Hepatocyte (in vitro differentiated cells): ENCODE results near the gene ARIH1. TPM values are rescaled to one million over a fixed set of nuclear protein-coding genes. Genes with fewer than 3 reads are reported as not detected.

ENCODE experiments used
- DNase-seq: peaks from one replicate; pipeline ENCODE4 v3.0.0-alpha.2; 2016; ENCODE audit warnings: low spot score
- H2AFZ ChIP-seq: fragments of 200-600 bp; sonication (generic); 2 replicates; pipeline ENCODE4 v1.6.0; 2016; ENCODE audit warnings: antibody characterized with exemption, mild to moderate bottlenecking
- H3K27ac ChIP-seq: fragments of 200-600 bp; sonication (generic); 2 replicates; pipeline ENCODE4 v1.5.1; 2016; ENCODE audit warnings: mild to moderate bottlenecking
- H3K27me3 ChIP-seq: fragments of 200-600 bp; sonication (generic); 2 replicates; pipeline ENCODE4 v1.6.1; 2016
- H3K36me3 ChIP-seq: fragments of 200-600 bp; sonication (generic); replicated peaks from 2 replicates; pipeline ENCODE4 v1.5.1; 2016; ENCODE audit warnings: low read depth; ENCODE audit not compliant: insufficient read depth
- H3K4me1 ChIP-seq: fragments of 200-600 bp; sonication (generic); 2 replicates; pipeline ENCODE4 v1.5.1; 2016; ENCODE audit warnings: mild to moderate bottlenecking, moderate library complexity; ENCODE audit not compliant: insufficient read depth
- H3K4me2 ChIP-seq: fragments of 200-600 bp; sonication (generic); 2 replicates; pipeline ENCODE4 v1.6.0; 2016
- H3K4me3 ChIP-seq: fragments of 200-600 bp; sonication (generic); 2 replicates; pipeline ENCODE4 v1.5.1; 2016; ENCODE audit warnings: mild to moderate bottlenecking
- H3K79me2 ChIP-seq: fragments of 200-600 bp; sonication (generic); 2 replicates; pipeline ENCODE4 v1.6.0; 2017; ENCODE audit warnings: mild to moderate bottlenecking
- H3K9me2 ChIP-seq: fragments of 200-600 bp; sonication (generic); replicated peaks from 2 replicates; pipeline ENCODE4 v1.6.0; 2017; ENCODE audit warnings: mild to moderate bottlenecking; ENCODE audit not compliant: insufficient read depth
- H3K9me3 ChIP-seq: fragments of 200-600 bp; sonication (generic); 2 replicates; pipeline ENCODE4 v1.5.1; 2016; ENCODE audit warnings: low read depth, mild to moderate bottlenecking
- H4K20me1 ChIP-seq: fragments of 200-600 bp; sonication (generic); 2 replicates; pipeline ENCODE4 v1.6.0; 2016; ENCODE audit warnings: mild to moderate bottlenecking; ENCODE audit not compliant: insufficient read depth, poor library complexity, severe bottlenecking
- CTCF ChIP-seq: fragments of 200-600 bp; sonication (generic); IDR thresholded peaks from 2 replicates; pipeline ENCODE4 v1.5.1; 2016; ENCODE audit warnings: antibody characterized with exemption, mild to moderate bottlenecking; ENCODE audit not compliant: poor library complexity
- EZH2 ChIP-seq: fragments of 200-600 bp; sonication (generic); IDR thresholded peaks from 2 replicates; pipeline ENCODE4 v1.6.1; 2016; ENCODE audit warnings: antibody characterized with exemption, mild to moderate bottlenecking, borderline replicate concordance
- EZH2phosphoT487 ChIP-seq: fragments of 200-600 bp; sonication (generic); IDR thresholded peaks from one replicate; pipeline ENCODE4 v1.6.1; 2018; ENCODE audit warnings: antibody characterized with exemption, mild to moderate bottlenecking, low read depth, moderate library complexity; ENCODE audit not compliant: unreplicated experiment, severe bottlenecking
- WGBS: methylation state at CpG from one replicate; pipeline ENCODE4 v1.1.6; 2016; ENCODE audit warnings: low lambda C conversion rate; ENCODE audit errors: missing lambda C conversion rate; 5-methylcytosine and 5-hydroxymethylcytosine counted together
- polyA plus RNA-seq: library from polyadenylated mRNA; unstranded; fragments of >200 nt; fragmentation: Nextera tagmentation; extraction: Ambion mirVana; gene quantifications from 2 replicates; pipeline ENCODE4 v1.2.1, GENCODE V29; 2016
- total RNA-seq: library from RNA; depleted of rRNA; stranded (reverse); fragments of >200 nt; gene quantifications from 2 replicates; pipeline ENCODE4 v1.2.3, GENCODE V29; 2014

Gene ARIH1
- total and polyA plus RNA-seq, 2 experiments from 2014 or later: 61.6 to 76.3 TPM

GRCh38 chr15:72570059-72570458 is 95.9 kb downstream of the ARIH1 start:
- Histone ChIP-seq H3K4me2 (no peak overlapping the region), H3K9me3 (no peaks in the 10 kb centered on the region), H3K4me1 (no peaks in the 10 kb centered on the region), H3K4me3 (no peak overlapping the region), H2AFZ (no peak overlapping the region), H3K9me2 (no peaks in the 10 kb centered on the region), H3K27me3 (no peaks in the 10 kb centered on the region), H3K27ac (no peak overlapping the region), H4K20me1 (no peaks in the 10 kb centered on the region), H3K36me3 (peaks cover 3% of the 10 kb centered on the region), H3K79me2 (peaks cover 27% of the 10 kb centered on the region)
- 100% methylated on average over 1 of the region's 1 CpG for WGBS
- TF ChIP-seq CTCF (no peak), EZH2phosphoT487 (no peak), EZH2 (no peak)
- no peak for DNase-seq

GRCh38 chr15:72579814-72580213 is 105.7 kb downstream of the ARIH1 start:
- Histone ChIP-seq H3K4me2 (no peak overlapping the region), H3K79me2 (peaks cover 3% of the 10 kb centered on the region), H2AFZ (no peak overlapping the region), H3K27ac (no peak overlapping the region), H4K20me1 (no peaks in the 10 kb centered on the region), H3K27me3 (no peaks in the 10 kb centered on the region), H3K9me2 (no peaks in the 10 kb centered on the region), H3K4me1 (no peaks in the 10 kb centered on the region), H3K4me3 (no peak overlapping the region), H3K9me3 (no peaks in the 10 kb centered on the region), H3K36me3 (no peaks in the 10 kb centered on the region)
- WGBS: 96% methylated on average over 3 of the region's 3 CpGs
- TF ChIP-seq CTCF (no peak), EZH2phosphoT487 (no peak), EZH2 (no peak)
- no peak for DNase-seq

- H3K4me1 ChIP-seq: no peaks in the 10 kb centered on the region
- H3K4me3 ChIP-seq: no peak overlapping the region
- no peaks in the 10 kb centered on the region for H3K27me3 ChIP-seq
- no peaks in the 10 kb centered on the region for H3K9me3 ChIP-seq
- no peaks in the 10 kb centered on the region for H4K20me1 ChIP-seq
- peaks cover 2% of the 10 kb centered on the region for H3K79me2 ChIP-seq
- H2AFZ ChIP-seq: no peak overlapping the region
- H3K9me2 ChIP-seq: no peaks in the 10 kb centered on the region
- DNase-seq: no peak
- H3K4me2 ChIP-seq: no peak overlapping the region
- 85% methylated on average over 4 of the region's 4 CpGs for WGBS
- TF ChIP-seq EZH2 (no peak), EZH2phosphoT487 (no peak), CTCF (no peak)
- no peak overlapping the region for H3K27ac ChIP-seq
- H3K36me3 ChIP-seq: no peaks in the 10 kb centered on the region
Measured at GRCh38 chr15:72584006-72584405, 109.9 kb downstream of the ARIH1 start.

GRCh38 chr15:72585025-72585424 is 110.9 kb downstream of the ARIH1 start:
- no peak overlapping the region for H3K27ac ChIP-seq
- H3K9me2 ChIP-seq: no peaks in the 10 kb centered on the region
- H3K9me3 ChIP-seq: no peaks in the 10 kb centered on the region
- no peaks in the 10 kb centered on the region for H4K20me1 ChIP-seq
- TF ChIP-seq EZH2phosphoT487 (no peak), EZH2 (no peak), CTCF (no peak)
- no peak for DNase-seq
- no peaks in the 10 kb centered on the region for H3K36me3 ChIP-seq
- 98% methylated on average over 2 of the region's 2 CpGs for WGBS
- no peaks in the 10 kb centered on the region for H3K79me2 ChIP-seq
- no peaks in the 10 kb centered on the region for H3K27me3 ChIP-seq
- no peak overlapping the region for H3K4me3 ChIP-seq
- no peak overlapping the region for H3K4me2 ChIP-seq
- H3K4me1 ChIP-seq: no peaks in the 10 kb centered on the region
- no peak overlapping the region for H2AFZ ChIP-seq
